Upper lobe of left lung (tissue), 6 donors: ENCODE data around the gene ARNT2. TPM values are rescaled to one million over a fixed set of nuclear protein-coding genes. Genes with fewer than 3 reads are reported as not detected.
"Not testable (repeated sequence)": the region's sequence is repeated elsewhere in the genome, so short reads cannot be mapped to it uniquely, and the experiment has no call there.

ENCODE experiments used
- ATAC-seq, 2 donors: fragments of 200-7000 bp; cut with Tn5 transposase; one replicate each; pipeline ENCODE4 v1.9.1; 2022; ENCODE audit warnings: mild to moderate bottlenecking in 2 of 2, moderate library complexity in 2 of 2; ENCODE audit not compliant: low FRiP score in 2 of 2
- DNase-seq, 2 donors: peaks; one replicate each; pipeline ENCODE4 v3.0.0-alpha.2; 2019 to 2020
- H3K27ac ChIP-seq, 4 donors: fragments of 200-600 bp; sonication (generic); one replicate each; pipeline ENCODE4 v1.5.1; 2016 to 2019
- H3K27me3 ChIP-seq, 4 donors: fragments of 200-600 bp; sonication (generic); one replicate each; pipeline ENCODE4 v1.5.1; 2017 to 2019
- H3K36me3 ChIP-seq, 4 donors: fragments of 200-600 bp; sonication (generic); one replicate each; pipeline ENCODE4 v1.5.1; 2016 to 2019
- H3K4me1 ChIP-seq, 4 donors: fragments of 200-600 bp; sonication (generic); one replicate each; pipeline ENCODE4 v1.5.1; 2018 to 2019
- H3K4me3 ChIP-seq, 4 donors: fragments of 200-600 bp; sonication (generic); one replicate each; pipeline ENCODE4 v1.5.1; 2017 to 2019; ENCODE audit warnings: mild to moderate bottlenecking in 2 of 4, moderate library complexity in 1 of 4
- H3K9me3 ChIP-seq, 4 donors: fragments of 200-600 bp; sonication (generic); one replicate each; pipeline ENCODE4 v1.5.1; 2018 to 2019
- EP300 ChIP-seq, 4 donors: sonication (generic); formaldehyde crosslinking; IDR thresholded peaks; one replicate each; pipeline ENCODE4 v1.5.1; 2017; ENCODE audit warnings: antibody characterized with exemption in 4 of 4, control low read depth in 2 of 4
- POLR2A ChIP-seq, 4 donors: fragments of 450-650 bp; IDR thresholded peaks; one replicate each; pipeline ENCODE4 v1.5.1; 2016 to 2017; ENCODE audit warnings: antibody characterized with exemption in 4 of 4, mild to moderate bottlenecking in 2 of 4
- POLR2AphosphoS5 ChIP-seq, 2 donors: sonication (generic); formaldehyde crosslinking; IDR thresholded peaks; one replicate each; pipeline ENCODE4 v1.5.1; 2017; ENCODE audit warnings: antibody characterized with exemption in 2 of 2
- WGBS, 2 donors: methylation state at CpG; one replicate each; pipeline ENCODE4 v1.1.5; 2017 to 2018; 5-methylcytosine and 5-hydroxymethylcytosine counted together
- total RNA-seq, 6 donors: library from RNA; depleted of rRNA in 4 of 6; stranded (reverse); fragments of >200 nt in 4 of 6; gene quantifications; one replicate each; pipeline versions ENCODE4 v1.1.0 to v1.2.1, GENCODE V29; 2016 to 2021
- TF ChIP-seq, protein P1 (sequence below), 6 experiments: fragments of 450-650 bp in 4 of 6; fragments of 200-600 bp in 2 of 6; sonication (generic) in 2 of 6; IDR thresholded peaks; one replicate each; pipeline ENCODE4 v1.5.1; 2016 to 2019; ENCODE audit warnings: antibody characterized with exemption in 6 of 6
- donor health status: DM: no; HTN: no; CAD: no; lungs with moderate emphysema.
- donor health status: DM: no; HTN: yes; CAD: no; lungs with severe emphysema.

The ARNT2 gene
- total RNA-seq, 6 donors from 2014 or later, result 4.7 to 26.9 (median 8.4) TPM

DNA sequence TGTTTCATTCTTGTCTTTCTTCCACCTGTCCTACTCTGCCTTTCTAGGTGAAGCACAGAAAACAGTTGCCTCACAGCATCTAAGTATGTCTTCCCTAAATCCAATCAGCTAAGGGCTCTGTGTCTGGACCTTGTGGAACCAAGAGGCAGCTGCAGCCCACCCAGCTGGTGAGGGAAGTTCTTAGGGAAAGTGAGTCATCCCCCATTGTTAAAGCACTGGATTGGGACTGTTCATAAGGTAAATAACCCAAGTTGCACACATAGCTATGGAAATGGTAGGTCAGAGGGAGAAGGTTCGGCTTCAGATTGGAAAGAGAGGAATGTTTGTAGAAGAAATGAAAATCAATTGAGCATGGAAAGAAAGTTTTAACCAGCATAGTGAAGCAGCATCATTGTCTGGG lies 18.0 kb upstream of the ARNT2 start:
- no peaks in the 10 kb centered on the region for H3K36me3 ChIP-seq
- ATAC-seq (no peak), DNase-seq (no peak)
- no peak overlapping the region for H3K27ac ChIP-seq
- no peaks in the 10 kb centered on the region for H3K4me1 ChIP-seq
- H3K9me3 ChIP-seq, result no peaks in the 10 kb centered on the region
- TF ChIP-seq POLR2AphosphoS5 (IDR thresholded peaks at IDR 0.05), result no peak
- TF ChIP-seq, protein P1, sequence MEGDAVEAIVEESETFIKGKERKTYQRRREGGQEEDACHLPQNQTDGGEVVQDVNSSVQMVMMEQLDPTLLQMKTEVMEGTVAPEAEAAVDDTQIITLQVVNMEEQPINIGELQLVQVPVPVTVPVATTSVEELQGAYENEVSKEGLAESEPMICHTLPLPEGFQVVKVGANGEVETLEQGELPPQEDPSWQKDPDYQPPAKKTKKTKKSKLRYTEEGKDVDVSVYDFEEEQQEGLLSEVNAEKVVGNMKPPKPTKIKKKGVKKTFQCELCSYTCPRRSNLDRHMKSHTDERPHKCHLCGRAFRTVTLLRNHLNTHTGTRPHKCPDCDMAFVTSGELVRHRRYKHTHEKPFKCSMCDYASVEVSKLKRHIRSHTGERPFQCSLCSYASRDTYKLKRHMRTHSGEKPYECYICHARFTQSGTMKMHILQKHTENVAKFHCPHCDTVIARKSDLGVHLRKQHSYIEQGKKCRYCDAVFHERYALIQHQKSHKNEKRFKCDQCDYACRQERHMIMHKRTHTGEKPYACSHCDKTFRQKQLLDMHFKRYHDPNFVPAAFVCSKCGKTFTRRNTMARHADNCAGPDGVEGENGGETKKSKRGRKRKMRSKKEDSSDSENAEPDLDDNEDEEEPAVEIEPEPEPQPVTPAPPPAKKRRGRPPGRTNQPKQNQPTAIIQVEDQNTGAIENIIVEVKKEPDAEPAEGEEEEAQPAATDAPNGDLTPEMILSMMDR (IDR thresholded peaks at IDR 0.05), result no peak
- no peak for TF ChIP-seq POLR2A (IDR thresholded peaks at IDR 0.05)
- TF ChIP-seq EP300 (IDR thresholded peaks at IDR 0.05), result no peak
- H3K4me3 ChIP-seq, result no peak overlapping the region
- WGBS, 2 donors, result 93 to 97% methylated on average over 1 of the region's 1 CpG
- H3K27me3 ChIP-seq, result no peaks in the 10 kb centered on the region

DNA sequence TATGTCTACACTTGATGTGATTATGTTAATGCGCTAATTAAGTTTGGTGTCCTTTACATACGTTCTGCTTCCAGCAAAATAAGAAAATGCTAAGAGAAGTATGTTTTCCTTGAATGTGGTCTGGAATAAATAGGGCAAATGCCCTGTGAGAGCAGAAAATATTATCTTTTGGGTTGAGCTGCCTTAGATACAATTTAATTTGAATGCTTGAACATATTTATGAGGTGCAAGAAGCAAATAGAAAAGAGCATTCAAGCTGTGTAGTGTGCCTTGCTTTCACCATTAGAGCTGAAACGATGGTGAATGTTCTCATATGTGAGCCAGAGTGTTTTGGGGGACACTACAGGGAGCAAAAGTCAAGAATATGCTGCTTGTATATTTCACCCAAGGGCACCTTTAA lies 15.9 kb upstream of the ARNT2 start:
- Histone ChIP-seq H3K36me3 (no peaks in the 10 kb centered on the region), H3K9me3 (no peaks in the 10 kb centered on the region), H3K27me3 (no peaks in the 10 kb centered on the region), H3K27ac (no peak overlapping the region), H3K4me1 (no peaks in the 10 kb centered on the region), H3K4me3 (no peak overlapping the region)
- DNase-seq, result no peak
- TF ChIP-seq POLR2AphosphoS5 (IDR thresholded peaks at IDR 0.05) (no peak), POLR2A (IDR thresholded peaks at IDR 0.05) (no peak), EP300 (IDR thresholded peaks at IDR 0.05) (no peak)
- TF ChIP-seq, protein P1 (IDR thresholded peaks at IDR 0.05), result no peak
- no peak for ATAC-seq
- 68 to 89% methylated on average over 3 of the region's 3 CpGs for WGBS, 2 donors

DNA sequence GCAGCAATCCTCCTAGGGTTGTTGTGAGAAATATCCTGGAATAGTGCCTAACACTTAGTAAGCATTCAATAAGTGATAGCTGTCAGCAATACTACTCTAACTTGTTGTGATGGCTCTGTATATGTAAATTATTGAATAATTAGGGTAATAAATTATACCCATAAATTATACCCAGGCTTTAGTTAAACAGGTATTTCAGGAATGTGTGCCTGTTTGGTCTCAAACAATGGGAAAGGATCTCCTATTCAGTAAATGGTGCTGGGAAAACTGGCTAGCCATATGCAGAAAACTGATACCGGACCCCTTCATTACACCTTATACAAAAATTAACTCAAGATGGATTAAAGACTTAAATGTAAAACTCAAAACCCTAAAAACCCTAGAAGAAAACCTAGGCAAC lies 14.8 kb upstream of the ARNT2 start:
- Histone ChIP-seq H3K4me1 (no peaks in the 10 kb centered on the region), H3K4me3 (no peak overlapping the region), H3K36me3 (no peaks in the 10 kb centered on the region), H3K27me3 (no peaks in the 10 kb centered on the region), H3K9me3 (no peaks in the 10 kb centered on the region), H3K27ac (no peak overlapping the region)
- DNase-seq (no peak), ATAC-seq (no peak)
- TF ChIP-seq, protein P1 (IDR thresholded peaks at IDR 0.05), result no peak
- TF ChIP-seq POLR2A (IDR thresholded peaks at IDR 0.05), result no peak
- no peak for TF ChIP-seq POLR2AphosphoS5 (IDR thresholded peaks at IDR 0.05)
- TF ChIP-seq EP300 (IDR thresholded peaks at IDR 0.05), result no peak
- 83 to 95% methylated on average over 1 of the region's 1 CpG for WGBS, 2 donors

DNA sequence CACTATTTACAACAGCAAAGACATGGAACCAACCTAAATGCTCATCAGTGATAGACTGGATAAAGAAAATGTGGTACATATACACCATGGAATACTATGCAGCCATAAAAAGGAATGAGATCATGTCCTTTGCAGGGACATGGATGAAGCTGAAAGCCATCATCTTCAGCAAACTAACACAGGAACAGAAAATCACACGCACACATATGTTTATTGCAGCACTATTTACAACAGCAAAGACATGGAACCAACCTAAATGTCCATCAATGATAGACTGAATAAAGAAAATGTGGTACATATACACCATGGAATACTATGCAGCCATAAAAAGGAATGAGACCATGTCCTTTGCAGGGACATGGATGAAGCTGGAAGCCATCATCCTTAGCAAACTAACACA lies 13.2 kb upstream of the ARNT2 start:
- WGBS, 2 donors, result 96 to 100% methylated on average over 1 of the region's 1 CpG
- not testable (repeated sequence) for ATAC-seq, H3K4me1 ChIP-seq, H3K9me3 ChIP-seq, H3K27me3 ChIP-seq, H3K27ac ChIP-seq, H3K4me3 ChIP-seq, H3K36me3 ChIP-seq, DNase-seq

DNA sequence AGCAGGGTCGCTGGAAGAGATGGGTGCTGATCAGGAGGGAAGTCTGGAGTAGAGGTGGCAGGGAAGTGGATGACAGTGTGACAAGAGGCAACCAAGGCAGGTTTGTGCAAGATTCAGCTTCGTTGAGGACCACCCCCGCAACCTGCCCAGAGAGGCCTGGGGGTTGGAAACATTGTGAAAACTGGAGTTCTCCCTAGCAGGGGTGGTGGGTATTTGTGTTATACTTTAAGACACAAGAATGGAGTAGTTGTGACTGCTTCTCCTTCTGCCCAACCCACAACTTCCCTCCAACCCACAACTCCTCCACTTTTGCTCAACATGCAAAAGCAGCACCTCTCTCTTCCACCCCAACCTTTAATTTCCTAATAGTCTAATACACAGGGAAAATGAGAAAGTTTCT lies 8.6 kb upstream of the ARNT2 start:
- 73 to 90% methylated on average over 3 of the region's 3 CpGs for WGBS, 2 donors
- DNase-seq (no peak), ATAC-seq (no peak)
- Histone ChIP-seq H3K9me3 (no peaks in the 10 kb centered on the region), H3K27me3 (no peaks in the 10 kb centered on the region), H3K4me3 (no peak overlapping the region), H3K27ac (no peak overlapping the region), H3K4me1 (no peaks in the 10 kb centered on the region), H3K36me3 (no peaks in the 10 kb centered on the region)
- no peak for TF ChIP-seq EP300 (IDR thresholded peaks at IDR 0.05)
- TF ChIP-seq, protein P1 (IDR thresholded peaks at IDR 0.05), result no peak
- no peak for TF ChIP-seq POLR2AphosphoS5 (IDR thresholded peaks at IDR 0.05)
- no peak for TF ChIP-seq POLR2A (IDR thresholded peaks at IDR 0.05)
